GM23338 (cell line): Measurements from ENCODE around the gene ELF5. TPM values are rescaled to one million over a fixed set of nuclear protein-coding genes. Genes with fewer than 3 reads are reported as not detected.

Experiments
- ATAC-seq: fragments of 200-7000 bp; cut with Tn5 transposase; 3 replicates; pipeline ENCODE4 v1.9.1; 2020
- DNase-seq: peaks from one replicate; pipeline ENCODE4 v3.0.0-alpha.2; 2015; ENCODE audit warnings: low spot score
- H2AFZ ChIP-seq: fragments of 200-600 bp; sonication (generic); 2 replicates; pipeline ENCODE4 v1.8.0; 2016; ENCODE audit warnings: antibody characterized with exemption, mild to moderate bottlenecking, moderate library complexity
- H3F3A ChIP-seq: fragments of 200-600 bp; sonication (generic); replicated peaks from 2 replicates; pipeline ENCODE4 v1.8.0; 2017; ENCODE audit warnings: antibody characterized with exemption, mixed run types, low read depth
- H3K27ac ChIP-seq: fragments of 200-600 bp; sonication (generic); 2 replicates; pipeline ENCODE4 v1.6.1; 2016; ENCODE audit warnings: low read depth
- H3K27me3 ChIP-seq: fragments of 200-600 bp; sonication (generic); 2 replicates; pipeline ENCODE4 v1.8.0; 2016; ENCODE audit warnings: mild to moderate bottlenecking, mixed run types, moderate library complexity; ENCODE audit not compliant: insufficient read depth
- H3K36me3 ChIP-seq: fragments of 200-600 bp; sonication (generic); 2 replicates; pipeline ENCODE4 v1.8.0; 2016; ENCODE audit warnings: mild to moderate bottlenecking; ENCODE audit not compliant: insufficient read depth
- H3K4me1 ChIP-seq: fragments of 200-600 bp; sonication (generic); 2 replicates; pipeline ENCODE4 v1.8.0; 2016; ENCODE audit warnings: mild to moderate bottlenecking, moderate library complexity; ENCODE audit not compliant: insufficient read depth
- H3K4me2 ChIP-seq: fragments of 200-600 bp; sonication (generic); 2 replicates; pipeline ENCODE4 v1.7.1; 2017; ENCODE audit warnings: mixed run types
- H3K4me3 ChIP-seq: fragments of 200-600 bp; sonication (generic); 2 replicates; pipeline ENCODE4 v1.6.1; 2016; ENCODE audit warnings: mixed run types
- H3K79me2 ChIP-seq: fragments of 200-600 bp; sonication (generic); replicated peaks from 2 replicates; pipeline ENCODE4 v1.8.0; 2017; ENCODE audit warnings: mild to moderate bottlenecking; ENCODE audit not compliant: insufficient read depth
- H3K9me2 ChIP-seq: fragments of 200-600 bp; sonication (generic); 2 replicates; pipeline ENCODE4 v1.8.0; 2017; ENCODE audit not compliant: insufficient read depth
- H4K20me1 ChIP-seq: fragments of 200-600 bp; sonication (generic); replicated peaks from 2 replicates; pipeline ENCODE4 v1.8.0; 2017; ENCODE audit warnings: mild to moderate bottlenecking; ENCODE audit not compliant: insufficient read depth
- H3K27ac Mint-ChIP-seq: 2 replicates; pipeline ENCODE4 v1.8.0; 2020; ENCODE audit warnings: inconsistent platforms, mild to moderate bottlenecking, moderate library complexity, mixed read lengths
- H3K27me3 Mint-ChIP-seq: 3 replicates; pipeline ENCODE4 v1.8.0; 2022; ENCODE audit warnings: low read depth, mild to moderate bottlenecking, moderate library complexity, mixed read lengths, inconsistent platforms; ENCODE audit not compliant: insufficient read depth, poor library complexity
- H3K36me3 Mint-ChIP-seq: 3 replicates; pipeline ENCODE4 v1.8.0; 2021; ENCODE audit warnings: low read depth, mild to moderate bottlenecking, inconsistent platforms, moderate library complexity, mixed read lengths
- H3K4me1 Mint-ChIP-seq: 3 replicates; pipeline ENCODE4 v1.8.0; 2020; ENCODE audit warnings: mild to moderate bottlenecking, inconsistent platforms, mixed read lengths
- H3K4me3 Mint-ChIP-seq: 3 replicates; pipeline ENCODE4 v1.8.0; 2021; ENCODE audit warnings: moderate library complexity, mild to moderate bottlenecking, inconsistent platforms, mixed read lengths
- H3K9me3 Mint-ChIP-seq: 3 replicates; pipeline ENCODE4 v1.8.0; 2020; ENCODE audit warnings: moderate library complexity, mild to moderate bottlenecking, inconsistent platforms, mixed read lengths
- CREB1 ChIP-seq: fragments of 250-450 bp; sonication (Bioruptor Pico); IDR thresholded peaks from 2 replicates; pipeline ENCODE4 v1.5.0; 2020; ENCODE audit warnings: low read depth, mild to moderate bottlenecking, moderate library complexity
- CTCF ChIP-seq, 2 experiments: fragments of 200-600 bp in 1 of 2; sonication (generic) in 1 of 2; conservative IDR thresholded peaks; 2 replicates each; pipeline versions ENCODE4 v1.5.1 to v1.6.1; 2016 to 2017; ENCODE audit warnings: antibody characterized with exemption in 2 of 2, low read depth in 2 of 2, mild to moderate bottlenecking in 2 of 2, moderate library complexity in 1 of 2
- ETS1 ChIP-seq: IDR thresholded peaks from 2 replicates; pipeline ENCODE4 v1.6.1; 2016; ENCODE audit warnings: antibody characterized with exemption
- EZH2 ChIP-seq: fragments of 200-600 bp; sonication (generic); IDR thresholded peaks from one replicate; pipeline ENCODE4 v1.8.0; 2017; ENCODE audit warnings: antibody characterized with exemption, mild to moderate bottlenecking, low read depth; ENCODE audit not compliant: unreplicated experiment
- EZH2phosphoT487 ChIP-seq: fragments of 200-600 bp; sonication (generic); IDR thresholded peaks from one replicate; pipeline ENCODE4 v1.8.1; 2018; ENCODE audit warnings: antibody characterized with exemption; ENCODE audit not compliant: unreplicated experiment
- JUNB ChIP-seq: IDR thresholded peaks from one replicate; pipeline ENCODE4 v1.6.1; 2016; ENCODE audit warnings: antibody characterized with exemption; ENCODE audit not compliant: unreplicated experiment
- NANOG ChIP-seq: IDR thresholded peaks from 2 replicates; pipeline ENCODE4 v1.6.1; 2016; ENCODE audit warnings: antibody characterized with exemption, borderline replicate concordance
- POLR2AphosphoS5 ChIP-seq: IDR thresholded peaks from 2 replicates; pipeline ENCODE4 v1.6.1; 2016; ENCODE audit warnings: antibody characterized with exemption, low read depth
- REST ChIP-seq: IDR thresholded peaks from one replicate; pipeline ENCODE4 v1.6.1; 2018; ENCODE audit warnings: antibody characterized with exemption; ENCODE audit not compliant: unreplicated experiment
- STAT1 ChIP-seq: IDR thresholded peaks from one replicate; pipeline ENCODE4 v1.6.1; 2016; ENCODE audit warnings: antibody characterized with exemption; ENCODE audit not compliant: unreplicated experiment
- ZNF114 ChIP-seq: fragments of 250-450 bp; sonication (Bioruptor Pico); IDR thresholded peaks from 2 replicates; pipeline ENCODE4 v1.5.0; 2020; ENCODE audit warnings: mild to moderate bottlenecking, moderate library complexity
- ZNF331 ChIP-seq: fragments of 250-450 bp; sonication (Bioruptor Pico); IDR thresholded peaks from 2 replicates; pipeline ENCODE4 v1.5.0; 2020; ENCODE audit warnings: low read depth, mild to moderate bottlenecking, moderate library complexity
- ZNF462 ChIP-seq: fragments of 250-450 bp; sonication (Bioruptor Pico); IDR thresholded peaks from 2 replicates; pipeline ENCODE4 v1.5.0; 2020; ENCODE audit warnings: mild to moderate bottlenecking, moderate library complexity
- polyA plus RNA-seq: library from polyadenylated mRNA; unstranded; fragments of >200 nt; fragmentation: Nextera tagmentation; extraction: Ambion mirVana; gene quantifications from 2 replicates; pipeline ENCODE4 v1.2.1, GENCODE V29; 2016
- total RNA-seq: library from RNA; depleted of rRNA; stranded (reverse); fragments of >200 nt; shearing (Covaris generic); gene quantifications from 2 replicates; pipeline ENCODE4 v1.2.3, GENCODE V29; 2014

ELF5 gene
- total and polyA plus RNA-seq, 2 experiments from 2014 or later = not detected

GRCh38 chr11:34522188-34522587 is 8.6 kb upstream of the ELF5 start:
- ATAC-seq (no peak), DNase-seq (no peak)
- H3K27ac Mint-ChIP-seq = no peak overlapping the region
- H3K4me3 Mint-ChIP-seq = no peak overlapping the region
- Histone ChIP-seq H3K36me3 (no peaks in the 10 kb centered on the region), H3K79me2 (no peaks in the 10 kb centered on the region), H3F3A (no peaks in the 10 kb centered on the region), H3K4me1 (no peaks in the 10 kb centered on the region), H4K20me1 (no peaks in the 10 kb centered on the region), H2AFZ (no peak overlapping the region), H3K4me3 (no peak overlapping the region), H3K4me2 (no peak overlapping the region), H3K9me2 (no peaks in the 10 kb centered on the region), H3K27ac (no peak overlapping the region), H3K27me3 (no peaks in the 10 kb centered on the region)
- H3K27me3 Mint-ChIP-seq = no peaks in the 10 kb centered on the region
- no peaks in the 10 kb centered on the region for H3K9me3 Mint-ChIP-seq
- H3K36me3 Mint-ChIP-seq = no peaks in the 10 kb centered on the region
- no peaks in the 10 kb centered on the region for H3K4me1 Mint-ChIP-seq
- no peak for TF ChIP-seq ETS1
- TF ChIP-seq STAT1 = no peak
- no peak for TF ChIP-seq POLR2AphosphoS5
- no peak for TF ChIP-seq EZH2phosphoT487
- no peak for TF ChIP-seq CTCF (conservative IDR thresholded peaks at IDR 0.05; ENCODE audit: low read depth in 2 of 2)
- TF ChIP-seq NANOG = no peak
- no peak for TF ChIP-seq CREB1 (CRISPR knock-in tag)
- no peak for TF ChIP-seq ZNF114 (CRISPR knock-in tag)
- no peak for TF ChIP-seq ZNF462 (CRISPR knock-in tag)
- TF ChIP-seq ZNF331 (CRISPR knock-in tag) = no peak
- TF ChIP-seq REST = no peak
- no peak for TF ChIP-seq JUNB
- no peak for TF ChIP-seq EZH2
